Measurements from ENCODE around the gene CDK16. TPM values are rescaled to one million over a fixed set of nuclear protein-coding genes. Genes with fewer than 3 reads are reported as not detected.

Gene CDK16
- total RNA-seq, 4 donors from 2014 or later = 118 to 188 (median 154) TPM

DNA sequence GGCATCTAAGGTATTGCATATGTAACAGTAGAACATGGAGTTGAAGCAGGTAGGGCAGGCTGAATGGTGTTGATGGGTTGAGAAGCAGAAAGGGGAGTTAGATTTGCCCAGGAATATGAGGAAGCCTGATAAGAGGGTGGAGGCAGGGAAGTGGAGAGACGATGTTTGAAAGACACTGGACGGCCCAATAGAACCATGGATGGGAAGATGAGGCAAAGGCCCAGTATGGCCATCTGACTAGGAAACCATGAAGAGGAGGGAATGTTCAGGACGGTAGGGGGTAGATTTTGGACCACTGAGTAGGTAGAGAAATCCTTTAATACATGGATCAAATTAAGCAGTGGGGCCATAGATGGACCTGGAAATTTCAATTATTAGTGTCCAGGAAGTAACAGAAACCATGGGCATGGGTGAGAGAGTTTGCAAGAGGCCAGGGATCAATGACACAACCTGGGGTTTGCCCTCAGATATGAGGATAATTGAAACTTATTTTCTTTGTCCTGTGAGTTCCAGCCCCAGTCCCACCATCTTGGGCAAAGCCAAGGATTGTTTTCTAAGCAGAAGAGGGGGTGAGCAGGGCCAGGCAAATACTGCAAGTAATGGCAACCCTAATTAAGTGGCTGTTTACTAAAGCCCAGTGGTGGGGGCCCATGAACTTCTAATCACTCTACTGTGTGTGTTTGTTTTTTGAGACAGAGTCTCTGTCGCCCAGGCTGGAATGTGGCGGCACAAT lies 11.8 kb downstream of the CDK16 start:
- Histone ChIP-seq H3K27me3 (no peaks in the 10 kb centered on the region), H3K9me3 (no peaks in the 10 kb centered on the region), H3K4me3 (no peak overlapping the region), H3K36me3 (peaks cover 0 to 32% (median 0%) of the 10 kb centered on the region in 3 donors), H3K27ac (no peak overlapping the region), H3K4me1 (no peaks in the 10 kb centered on the region)
- DNase-seq = peak in 1 of 3 donors; percentile 26
- TF ChIP-seq, protein P1, sequence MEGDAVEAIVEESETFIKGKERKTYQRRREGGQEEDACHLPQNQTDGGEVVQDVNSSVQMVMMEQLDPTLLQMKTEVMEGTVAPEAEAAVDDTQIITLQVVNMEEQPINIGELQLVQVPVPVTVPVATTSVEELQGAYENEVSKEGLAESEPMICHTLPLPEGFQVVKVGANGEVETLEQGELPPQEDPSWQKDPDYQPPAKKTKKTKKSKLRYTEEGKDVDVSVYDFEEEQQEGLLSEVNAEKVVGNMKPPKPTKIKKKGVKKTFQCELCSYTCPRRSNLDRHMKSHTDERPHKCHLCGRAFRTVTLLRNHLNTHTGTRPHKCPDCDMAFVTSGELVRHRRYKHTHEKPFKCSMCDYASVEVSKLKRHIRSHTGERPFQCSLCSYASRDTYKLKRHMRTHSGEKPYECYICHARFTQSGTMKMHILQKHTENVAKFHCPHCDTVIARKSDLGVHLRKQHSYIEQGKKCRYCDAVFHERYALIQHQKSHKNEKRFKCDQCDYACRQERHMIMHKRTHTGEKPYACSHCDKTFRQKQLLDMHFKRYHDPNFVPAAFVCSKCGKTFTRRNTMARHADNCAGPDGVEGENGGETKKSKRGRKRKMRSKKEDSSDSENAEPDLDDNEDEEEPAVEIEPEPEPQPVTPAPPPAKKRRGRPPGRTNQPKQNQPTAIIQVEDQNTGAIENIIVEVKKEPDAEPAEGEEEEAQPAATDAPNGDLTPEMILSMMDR (IDR thresholded peaks at IDR 0.05) = no peak
- TF ChIP-seq POLR2A (IDR thresholded peaks at IDR 0.05) = no peak

DNA sequence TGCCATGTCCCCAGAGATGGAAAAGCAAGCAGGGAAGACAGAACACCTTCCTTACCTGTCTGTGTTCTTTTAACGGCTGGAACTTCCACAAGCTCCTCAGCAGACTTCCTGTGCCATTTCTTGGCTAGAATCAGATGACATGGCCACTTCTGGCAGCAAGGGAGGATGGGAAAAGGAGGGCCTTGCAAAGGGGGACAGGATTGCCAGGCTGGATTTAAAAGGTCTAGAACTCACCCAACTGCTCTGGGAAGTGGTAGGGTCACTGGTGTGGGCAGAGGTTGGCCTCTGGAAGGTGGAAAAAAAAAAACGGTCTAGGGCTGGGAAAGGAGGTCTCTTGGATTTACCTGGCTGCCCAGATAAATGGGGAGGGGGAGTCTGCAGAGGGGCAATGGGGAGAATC lies 12.7 kb downstream of the CDK16 start:
- H3K36me3 ChIP-seq = peaks cover 0 to 24% (median 0%) of the 10 kb centered on the region in 3 donors
- H3K27ac ChIP-seq = no peak overlapping the region
- no peaks in the 10 kb centered on the region for H3K4me1 ChIP-seq
- H3K9me3 ChIP-seq = no peaks in the 10 kb centered on the region
- TF ChIP-seq POLR2A (IDR thresholded peaks at IDR 0.05) = no peak
- TF ChIP-seq, protein P1 (IDR thresholded peaks at IDR 0.05) = no peak
- H3K27me3 ChIP-seq = no peaks in the 10 kb centered on the region
- DNase-seq = peak in 1 of 3 donors; percentile 7
- no peak overlapping the region for H3K4me3 ChIP-seq

DNA sequence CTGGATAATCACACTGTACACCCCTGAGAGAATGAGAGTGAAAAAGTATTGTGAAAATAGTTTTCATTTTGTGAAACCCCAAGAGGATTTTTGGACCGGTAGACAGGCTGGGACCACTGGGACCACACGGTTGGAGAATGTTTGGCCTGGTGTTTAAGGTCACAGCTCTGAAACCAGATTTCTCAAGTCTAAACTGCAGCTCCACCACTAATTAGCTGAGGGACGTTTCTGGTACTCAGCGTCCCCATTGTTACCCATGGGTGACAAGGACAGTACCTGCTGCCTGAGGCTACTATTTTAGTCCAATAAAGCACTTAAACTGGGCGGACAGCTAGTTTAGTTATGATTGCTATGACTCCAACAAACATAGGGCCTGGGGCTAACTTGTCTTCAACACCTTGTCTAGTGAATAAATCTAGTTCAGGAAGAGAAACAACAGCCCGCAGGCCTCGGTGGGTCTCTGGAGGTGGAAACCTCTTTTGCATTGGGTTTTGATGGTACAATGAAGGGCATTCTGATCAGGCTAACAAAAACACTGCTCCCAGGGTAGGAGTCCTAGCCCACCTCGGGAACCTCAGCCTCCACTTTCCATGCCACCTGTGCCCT lies 13.8 kb downstream of the CDK16 start:
- Histone ChIP-seq H3K9me3 (no peaks in the 10 kb centered on the region), H3K36me3 (peaks cover 0 to 12% (median 0%) of the 10 kb centered on the region in 3 donors), H3K4me1 (no peaks in the 10 kb centered on the region), H3K27ac (peak overlapping the region; percentile 90 to 100 (median 96)), H3K4me3 (peak overlapping the region; percentile 56 to 75 (median 66)), H3K27me3 (no peaks in the 10 kb centered on the region)
- TF ChIP-seq, protein P1 (IDR thresholded peaks at IDR 0.05) = no peak
- no peak for TF ChIP-seq POLR2A (IDR thresholded peaks at IDR 0.05)
- no peak for DNase-seq

DNA sequence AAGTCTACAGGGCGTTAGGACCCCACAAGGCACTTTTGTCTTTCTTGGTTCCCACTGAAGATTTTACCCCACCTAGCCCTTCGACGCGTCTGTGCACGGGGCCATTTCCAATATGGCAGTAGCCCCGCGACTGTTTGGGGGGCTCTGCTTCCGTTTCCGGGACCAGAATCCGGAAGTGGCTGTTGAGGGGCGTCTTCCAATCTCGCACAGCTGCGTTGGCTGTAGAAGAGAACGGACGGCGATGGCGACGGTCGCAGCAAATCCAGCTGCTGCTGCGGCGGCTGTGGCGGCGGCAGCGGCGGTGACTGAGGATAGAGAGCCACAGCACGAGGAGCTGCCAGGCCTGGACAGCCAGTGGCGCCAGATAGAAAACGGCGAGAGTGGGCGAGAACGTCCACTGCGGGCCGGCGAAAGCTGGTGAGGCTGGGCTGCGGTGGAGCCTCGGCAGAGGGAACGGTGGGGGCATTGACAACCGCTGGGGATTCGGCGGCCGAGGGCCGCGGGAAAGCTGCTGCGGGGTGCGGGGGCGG lies 14.4 kb downstream of the CDK16 start, which contains the start of gene USP11:
Gene USP11 (plus strand): TSS at position 207 of the 530 bp plus-strand sequence. CDS start 35 bp downstream, at position 242.
- peak within 1 kb of the TSS; percentile 90 to 100 (median 96) for H3K27ac ChIP-seq
- peak in 2 of 3 donors; percentile 45 to 67 for DNase-seq
- H3K4me1 ChIP-seq = no peaks in the 10 kb centered on the region
- no peaks in the 10 kb centered on the region for H3K9me3 ChIP-seq
- H3K36me3 ChIP-seq = peaks cover 0 to 10% (median 0%) of the 10 kb centered on the region in 3 donors
- peak within 1 kb of the TSS; percentile 56 to 75 (median 66) for H3K4me3 ChIP-seq
- peak in 1 of 2 donors; percentile 31 for TF ChIP-seq POLR2A (IDR thresholded peaks at IDR 0.05)
- TF ChIP-seq, protein P1 (IDR thresholded peaks at IDR 0.05) = no peak
- no peaks in the 10 kb centered on the region for H3K27me3 ChIP-seq

DNA sequence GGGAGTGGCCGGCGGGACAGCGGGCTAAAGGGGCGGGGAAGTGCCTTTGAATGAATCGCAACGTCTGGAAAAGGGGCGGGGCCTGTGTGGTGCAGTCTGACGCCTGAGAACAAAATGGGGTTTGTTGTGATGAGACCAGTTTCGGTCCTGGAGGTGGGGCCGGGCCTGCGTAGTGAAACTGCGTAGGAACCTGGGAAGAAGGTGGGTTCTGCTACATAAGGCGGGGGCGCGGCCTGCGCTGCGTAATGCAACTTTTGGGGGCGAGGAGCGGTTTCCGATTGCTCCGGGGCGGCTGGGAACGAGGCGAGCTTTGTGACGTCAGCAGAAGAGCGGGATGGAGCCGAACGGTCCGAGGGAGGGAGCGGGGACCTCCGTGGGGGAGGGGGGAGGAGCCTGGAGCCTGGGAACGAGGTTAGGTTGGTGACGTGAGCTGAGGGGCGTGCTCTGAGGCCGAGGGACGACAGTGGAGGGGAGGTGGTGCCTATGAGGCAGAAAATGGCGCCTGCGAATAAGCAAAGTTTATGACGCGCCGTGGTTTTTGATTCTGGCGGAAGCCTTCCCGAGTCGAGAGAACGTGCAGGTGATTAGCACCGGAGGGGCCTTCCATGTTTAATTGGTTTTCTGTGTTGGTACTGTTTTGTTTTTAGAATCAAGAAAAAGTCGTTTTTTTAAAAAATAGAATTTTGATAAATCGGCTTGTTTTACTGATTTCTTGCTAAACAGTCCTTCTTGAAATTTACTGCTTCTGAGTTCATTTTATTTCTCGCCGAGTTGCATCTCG lies 15.0 kb downstream of the CDK16 start:
- Histone ChIP-seq H3K27ac (peak overlapping the region; percentile 90 to 100 (median 96)), H3K36me3 (peaks cover 0 to 4% (median 0%) of the 10 kb centered on the region in 3 donors), H3K27me3 (no peaks in the 10 kb centered on the region), H3K4me3 (peak overlapping the region; percentile 56 to 75 (median 66)), H3K9me3 (no peaks in the 10 kb centered on the region), H3K4me1 (no peaks in the 10 kb centered on the region)
- peak; percentile 93 to 98 (median 97) for DNase-seq
- TF ChIP-seq, protein P1 (IDR thresholded peaks at IDR 0.05) = no peak
- TF ChIP-seq POLR2A (IDR thresholded peaks at IDR 0.05) = peak in 1 of 2 donors; percentile 54
